IMR-90 (cell line): ENCODE data around the gene OPRM1. TPM values are rescaled to one million over a fixed set of nuclear protein-coding genes. Genes with fewer than 3 reads are reported as not detected.
"Not testable (repeated sequence)": the region's sequence is repeated elsewhere in the genome, so short reads cannot be mapped to it uniquely, and the experiment has no call there.

Source experiments
- ATAC-seq: fragments of 200-7000 bp; cut with Tn5 transposase; 2 replicates; pipeline ENCODE4 v1.9.1; 2020; ENCODE audit warnings: low read depth, mild to moderate bottlenecking, moderate library complexity
- BruUV-seq: library from RNA; stranded (reverse); fragments of 400-500 nt; replicated peaks from 2 replicates; lab custom pipeline; 2021; lab: Mats Ljungman, UMichigan
- CTCF ChIA-PET: fragments of 300-600 bp; formaldehyde crosslinking; extraction: SDS; loops from one replicate; lab custom pipeline; 2021; ENCODE audit warnings: antibody characterized with exemption; lab: Yijun Ruan, JAX
- POLR2A ChIA-PET: fragments of 300-600 bp; sonication (Branson Sonifier 250); formaldehyde crosslinking; loops from one replicate; lab custom pipeline; 2022; ENCODE audit warnings: antibody characterized with exemption; ENCODE audit not compliant: unreplicated experiment; lab: Charles Lee
- DNase-seq: peaks from one replicate; pipeline ENCODE4 v3.0.0; 2013
- H2AFZ ChIP-seq: replicated peaks from 2 replicates; pipeline ENCODE3; 2013; ENCODE audit warnings: low read length, mild to moderate bottlenecking; ENCODE audit not compliant: poor library complexity
- H2AK5ac ChIP-seq: 2 replicates; pipeline ENCODE4 v1.6.1; 2013; ENCODE audit warnings: low read depth, low read length, inconsistent platforms
- H2AK9ac ChIP-seq: replicated peaks from 2 replicates; pipeline ENCODE3; 2013; ENCODE audit warnings: mild to moderate bottlenecking, low read depth, low read length, moderate library complexity; ENCODE audit not compliant: poor library complexity
- H2BK120ac ChIP-seq: 2 replicates; pipeline ENCODE4 v1.6.1; 2013; ENCODE audit warnings: low read depth, low read length, inconsistent platforms
- H2BK15ac ChIP-seq: 3 replicates; pipeline ENCODE4 v1.6.1; 2013; ENCODE audit warnings: low read depth, low read length, inconsistent platforms
- H2BK20ac ChIP-seq: 2 replicates; pipeline ENCODE4 v1.6.1; 2013; ENCODE audit warnings: low read depth, mild to moderate bottlenecking, inconsistent platforms, low read length, moderate library complexity
- H2BK5ac ChIP-seq: 2 replicates; pipeline ENCODE4 v1.6.1; 2013; ENCODE audit warnings: mild to moderate bottlenecking, low read depth, low read length, inconsistent platforms; ENCODE audit not compliant: poor library complexity, severe bottlenecking
- H3K14ac ChIP-seq: replicated peaks from 2 replicates; pipeline ENCODE4 v1.6.1; 2013; ENCODE audit warnings: low read depth, low read length, inconsistent platforms
- H3K18ac ChIP-seq: 2 replicates; pipeline ENCODE4 v1.6.1; 2013; ENCODE audit warnings: low read depth, low read length, control low read depth
- H3K23ac ChIP-seq: 2 replicates; pipeline ENCODE4 v1.6.1; 2013; ENCODE audit warnings: low read depth, low read length, inconsistent platforms
- H3K27ac ChIP-seq: 2 replicates; pipeline ENCODE4 v1.5.1; 2013; ENCODE audit warnings: mild to moderate bottlenecking, control low read depth, low read length; ENCODE audit not compliant: insufficient read depth
- H3K27me3 ChIP-seq: 2 replicates; pipeline ENCODE4 v1.6.1; 2013; ENCODE audit warnings: low read length; ENCODE audit not compliant: control insufficient read depth, insufficient read depth
- H3K36me3 ChIP-seq: 2 replicates; pipeline ENCODE4 v1.6.1; 2013; ENCODE audit warnings: low read length, mixed read lengths; ENCODE audit not compliant: control insufficient read depth, insufficient read depth
- H3K4ac ChIP-seq: 2 replicates; pipeline ENCODE4 v1.6.1; 2013; ENCODE audit warnings: low read depth, low read length, inconsistent platforms
- H3K4me1 ChIP-seq: 2 replicates; pipeline ENCODE4 v1.6.1; 2013; ENCODE audit warnings: low read length, mixed read lengths; ENCODE audit not compliant: control insufficient read depth, insufficient read depth
- H3K4me2 ChIP-seq: 2 replicates; pipeline ENCODE4 v1.6.1; 2013; ENCODE audit warnings: low read depth, mild to moderate bottlenecking, control low read depth, low read length, moderate library complexity
- H3K4me3 ChIP-seq: 2 replicates; pipeline ENCODE4 v1.5.1; 2013; ENCODE audit warnings: low read depth, mild to moderate bottlenecking, control low read depth, low read length, moderate library complexity; ENCODE audit not compliant: insufficient read depth
- H3K56ac ChIP-seq: 2 replicates; pipeline ENCODE4 v1.6.1; 2013; ENCODE audit warnings: low read length, inconsistent platforms; ENCODE audit not compliant: insufficient read depth; ENCODE audit errors: extremely low read depth
- H3K79me1 ChIP-seq, 2 experiments: 2 replicates each; pipeline ENCODE4 v1.6.1; 2013; ENCODE audit warnings: low read length in 2 of 2, inconsistent platforms in 1 of 2, low read depth in 1 of 2
- H3K9ac ChIP-seq: 2 replicates; pipeline ENCODE4 v1.6.1; 2013; ENCODE audit warnings: low read depth, low read length, control low read depth
- H3K9me1 ChIP-seq: 2 replicates; pipeline ENCODE4 v1.6.1; 2013; ENCODE audit warnings: low read length, inconsistent platforms; ENCODE audit not compliant: insufficient read depth
- H3K9me3 ChIP-seq: 2 replicates; pipeline ENCODE4 v1.6.1; 2013; ENCODE audit warnings: low read length; ENCODE audit not compliant: control insufficient read depth, insufficient read depth
- H4K20me1 ChIP-seq: 2 replicates; pipeline ENCODE4 v1.6.1; 2013; ENCODE audit warnings: low read length, inconsistent platforms; ENCODE audit not compliant: insufficient read depth
- H4K5ac ChIP-seq: 2 replicates; pipeline ENCODE4 v1.6.1; 2013; ENCODE audit warnings: mild to moderate bottlenecking, low read depth, low read length, control low read depth
- H4K8ac ChIP-seq, 2 experiments: 2 replicates each; pipeline ENCODE4 v1.6.1; 2013; ENCODE audit warnings: low read depth in 2 of 2, low read length in 2 of 2, control low read depth in 1 of 2, inconsistent platforms in 1 of 2
- H4K91ac ChIP-seq: 2 replicates; pipeline ENCODE4 v1.6.1; 2013; ENCODE audit warnings: low read depth, low read length, inconsistent platforms; ENCODE audit not compliant: insufficient read depth
- BHLHE40 ChIP-seq: fragments of 150-350 bp; IDR thresholded peaks from 2 replicates; pipeline ENCODE4 v1.6.1; 2016; ENCODE audit warnings: mild to moderate bottlenecking, low read depth, low read length
- MAFK ChIP-seq: IDR thresholded peaks from 2 replicates; pipeline ENCODE4 v1.6.1; 2012; ENCODE audit warnings: low read depth, low read length, improper control_type of control experiment
- MXI1 ChIP-seq: IDR thresholded peaks from 2 replicates; pipeline ENCODE4 v1.6.1; 2012; ENCODE audit warnings: low read depth, mild to moderate bottlenecking, low read length, moderate library complexity, borderline replicate concordance
- NFE2L2 ChIP-seq: fragments of 150-350 bp; IDR thresholded peaks from 2 replicates; pipeline ENCODE4 v1.6.1; 2016; ENCODE audit warnings: low read depth, mild to moderate bottlenecking, low read length
- POLR2A ChIP-seq: IDR thresholded peaks from 2 replicates; pipeline ENCODE4 v1.6.1; 2012; ENCODE audit warnings: mild to moderate bottlenecking, low read depth, low read length
- RAD21 ChIP-seq: IDR thresholded peaks from 2 replicates; pipeline ENCODE4 v1.6.1; 2012; ENCODE audit warnings: low read length, improper control_type of control experiment
- SMC3 ChIP-seq: fragments of 150-350 bp; IDR thresholded peaks from 2 replicates; pipeline ENCODE4 v1.6.1; 2016; ENCODE audit warnings: low read depth, mild to moderate bottlenecking, antibody characterized with exemption, low read length, moderate library complexity
- WGBS, 2 experiments: methylation state at CpG; one replicate each; pipeline versions ENCODE4 v1.1.5 to v1.1.7; 2013; ENCODE audit warnings: missing lambda C conversion rate in 2 of 2; ENCODE audit not compliant: insufficient read length in 1 of 2; ENCODE audit errors: extremely low coverage in 2 of 2; 5-methylcytosine and 5-hydroxymethylcytosine counted together
- dilution Hi-C: fragments of 300-500 bp; cut with HindIII; formaldehyde crosslinking; loops from one replicate; pipeline ENCODE4 v1.14.3; 2018; ENCODE audit warnings: low sequenced_read_pairs; ENCODE audit not compliant: unreplicated experiment
- in situ Hi-C: fragments of 300-500 bp; cut with MboI; formaldehyde crosslinking; loops from 3 replicates; pipeline ENCODE4 v1.14.3; 2019; ENCODE audit warnings: low sequenced_read_pairs, inconsistent platforms, mixed read lengths
- intact Hi-C: fragments of 100-400 bp; cut with micrococcal nuclease; formaldehyde crosslinking; loops from 2 replicates; pipeline ENCODE4 v1.10.0; 2022
- polyA plus RNA-seq, 3 experiments: library from polyadenylated mRNA; depleted of rRNA; stranded (reverse); fragments of >200 nt; gene quantifications; 2 replicates each; pipeline ENCODE4 v1.2.3, GENCODE V29; 2012; ENCODE audit warnings: low replicate concordance in 1 of 3
- total RNA-seq: library from RNA; depleted of rRNA; stranded (reverse); fragments of >200 nt; gene quantifications from 2 replicates; pipeline ENCODE4 v1.2.3, GENCODE V29; 2012
- TF ChIP-seq, protein P1 (sequence below): conservative IDR thresholded peaks from 2 replicates; pipeline ENCODE4 v1.5.1; 2012; ENCODE audit warnings: mild to moderate bottlenecking, low read depth, low read length, improper control_type of control experiment

Gene OPRM1
- total and polyA plus RNA-seq, 2 of the 4 experiments (the other 2 are of a cell fraction), result not detected

GRCh38 chr6:154071711-154072110 is 32.7 kb downstream of the OPRM1 start:
- TF ChIP-seq RAD21 (no peak), POLR2A (no peak), MAFK (no peak), BHLHE40 (no peak), MXI1 (no peak), SMC3 (no peak), NFE2L2 (no peak)
- TF ChIP-seq, protein P1, sequence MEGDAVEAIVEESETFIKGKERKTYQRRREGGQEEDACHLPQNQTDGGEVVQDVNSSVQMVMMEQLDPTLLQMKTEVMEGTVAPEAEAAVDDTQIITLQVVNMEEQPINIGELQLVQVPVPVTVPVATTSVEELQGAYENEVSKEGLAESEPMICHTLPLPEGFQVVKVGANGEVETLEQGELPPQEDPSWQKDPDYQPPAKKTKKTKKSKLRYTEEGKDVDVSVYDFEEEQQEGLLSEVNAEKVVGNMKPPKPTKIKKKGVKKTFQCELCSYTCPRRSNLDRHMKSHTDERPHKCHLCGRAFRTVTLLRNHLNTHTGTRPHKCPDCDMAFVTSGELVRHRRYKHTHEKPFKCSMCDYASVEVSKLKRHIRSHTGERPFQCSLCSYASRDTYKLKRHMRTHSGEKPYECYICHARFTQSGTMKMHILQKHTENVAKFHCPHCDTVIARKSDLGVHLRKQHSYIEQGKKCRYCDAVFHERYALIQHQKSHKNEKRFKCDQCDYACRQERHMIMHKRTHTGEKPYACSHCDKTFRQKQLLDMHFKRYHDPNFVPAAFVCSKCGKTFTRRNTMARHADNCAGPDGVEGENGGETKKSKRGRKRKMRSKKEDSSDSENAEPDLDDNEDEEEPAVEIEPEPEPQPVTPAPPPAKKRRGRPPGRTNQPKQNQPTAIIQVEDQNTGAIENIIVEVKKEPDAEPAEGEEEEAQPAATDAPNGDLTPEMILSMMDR, result no peak
- no peak overlapping the region for H2BK120ac ChIP-seq
- POLR2A ChIA-PET, result no interaction called here
- CTCF ChIA-PET, result no interaction called here
- dilution Hi-C loops (no loop called here), in situ Hi-C loops (no loop called here), intact Hi-C loops (no loop called here)
- no peaks in the 10 kb centered on the region for H3K9me1 ChIP-seq
- no peak overlapping the region for H3K4me2 ChIP-seq
- ATAC-seq (no peak), DNase-seq (no peak)
- no peaks in the 10 kb centered on the region for H3K27me3 ChIP-seq
- peaks cover 3% of the 10 kb centered on the region; the same call in 1 of the 2 replicates for H3K9me3 ChIP-seq
- no peak overlapping the region for H3K4ac ChIP-seq
- H2AK9ac ChIP-seq, result no peak overlapping the region
- no peak overlapping the region for H2BK15ac ChIP-seq
- no peak overlapping the region for H2AFZ ChIP-seq
- H3K36me3 ChIP-seq, result no peaks in the 10 kb centered on the region
- H3K4me1 ChIP-seq, result no peaks in the 10 kb centered on the region
- BruUV-seq, result no TSS peak
- no peak overlapping the region for H4K8ac ChIP-seq
- no peak overlapping the region for H3K18ac ChIP-seq
- no peaks in the 10 kb centered on the region for H4K20me1 ChIP-seq
- H2BK20ac ChIP-seq, result no peak overlapping the region
- no peak overlapping the region for H3K27ac ChIP-seq
- H3K9ac ChIP-seq, result no peak overlapping the region
- H3K56ac ChIP-seq, result no peak overlapping the region
- WGBS, 2 experiments, result no CpG with 5 or more reads among the region's 1 CpG
- H2AK5ac ChIP-seq, result no peak overlapping the region
- H3K14ac ChIP-seq, result no peak overlapping the region
- H4K5ac ChIP-seq, result no peak overlapping the region
- no peaks in the 10 kb centered on the region for H3K79me1 ChIP-seq
- no peak overlapping the region for H3K23ac ChIP-seq
- H2BK5ac ChIP-seq, result no peak overlapping the region
- H3K4me3 ChIP-seq, result no peak overlapping the region
- H4K91ac ChIP-seq, result no peak overlapping the region

- H3K27me3 ChIP-seq, H4K20me1 ChIP-seq, ATAC-seq, H3K14ac ChIP-seq, H4K5ac ChIP-seq, H3K4me3 ChIP-seq, H2AK5ac ChIP-seq, dilution Hi-C loops, in situ Hi-C loops, H3K36me3 ChIP-seq, POLR2A ChIA-PET, H3K56ac ChIP-seq, CTCF ChIA-PET, H3K79me1 ChIP-seq, H3K23ac ChIP-seq, H2BK5ac ChIP-seq, H3K4me1 ChIP-seq, H3K4me2 ChIP-seq, H2BK120ac ChIP-seq, H3K9me1 ChIP-seq, DNase-seq, H4K8ac ChIP-seq, H3K9me3 ChIP-seq, H2AK9ac ChIP-seq, H3K9ac ChIP-seq, H4K91ac ChIP-seq, H2BK15ac ChIP-seq, H3K4ac ChIP-seq, BruUV-seq, H2AFZ ChIP-seq, H3K18ac ChIP-seq, intact Hi-C loops, H2BK20ac ChIP-seq, H3K27ac ChIP-seq: not testable (repeated sequence)
- no CpG with 5 or more reads among the region's 2 CpGs for WGBS, 2 experiments
Observed at GRCh38 chr6:154078596-154078995, 39.6 kb downstream of the OPRM1 start.
